Right atrium auricular region (tissue), 2 donors: ENCODE results near the gene KCP. TPM values are rescaled to one million over a fixed set of nuclear protein-coding genes. Genes with fewer than 3 reads are reported as not detected.

Experiments
- DNase-seq: peaks from one replicate; pipeline ENCODE4 v3.0.0-alpha.2; 2019; ENCODE audit warnings: low spot score
- H3K27ac ChIP-seq, 2 donors: fragments of 200-600 bp; sonication (generic); 1 replicate in 1 of 2; 2 replicates in 1 of 2; pipeline ENCODE4 v1.5.1; 2016 to 2019
- H3K27me3 ChIP-seq, 2 donors: fragments of 200-600 bp; sonication (generic); one replicate each; pipeline versions ENCODE4 v1.5.1 to v1.6.0; 2017 to 2019
- H3K36me3 ChIP-seq: fragments of 200-600 bp; sonication (generic); one replicate; pipeline ENCODE4 v1.5.1; 2016
- H3K4me1 ChIP-seq, 2 donors: fragments of 200-600 bp; sonication (generic); one replicate each; pipeline versions ENCODE4 v1.5.1 to v1.6.0; 2017 to 2019
- H3K4me3 ChIP-seq, 2 donors: fragments of 200-600 bp; sonication (generic); 1 replicate in 1 of 2; 2 replicates in 1 of 2; pipeline ENCODE4 v1.5.1; 2017 to 2019; ENCODE audit warnings: mild to moderate bottlenecking in 1 of 2, moderate library complexity in 1 of 2
- H3K9me3 ChIP-seq, 2 donors: fragments of 200-600 bp; sonication (generic); one replicate each; pipeline ENCODE4 v1.5.1; 2019
- CTCF ChIP-seq, 2 donors: fragments of 200-600 bp; sonication (generic); IDR thresholded peaks; one replicate each; pipeline ENCODE4 v1.5.1; 2019; ENCODE audit warnings: antibody characterized with exemption in 2 of 2
- total RNA-seq, 2 donors: library from RNA; depleted of rRNA; stranded (reverse); fragments of >200 nt; gene quantifications; one replicate each; pipeline ENCODE4 v1.1.0, GENCODE V29; 2016

The KCP gene
- total RNA-seq, 2 donors from 2014 or later: not detected

- no peaks in the 10 kb centered on the region for H3K9me3 ChIP-seq
- H3K27me3 ChIP-seq: no peaks in the 10 kb centered on the region
- no peak for DNase-seq
- no peak for TF ChIP-seq CTCF (IDR thresholded peaks at IDR 0.05)
- no peak overlapping the region for H3K4me3 ChIP-seq
- peaks cover 0 to 9% of the 10 kb centered on the region in 2 donors for H3K4me1 ChIP-seq
- no peak overlapping the region for H3K27ac ChIP-seq
- no peaks in the 10 kb centered on the region for H3K36me3 ChIP-seq
These were observed 25.7 kb downstream of the KCP start for GRCh38 chr7:128884561-128885369.

- H3K4me1 ChIP-seq: peaks cover 0 to 10% of the 10 kb centered on the region in 2 donors
- H3K27me3 ChIP-seq: no peaks in the 10 kb centered on the region
- DNase-seq: peak; percentile 85
- no peak overlapping the region for H3K4me3 ChIP-seq
- peak; percentile 92 to 94 for TF ChIP-seq CTCF (IDR thresholded peaks at IDR 0.05)
- H3K36me3 ChIP-seq: no peaks in the 10 kb centered on the region
- H3K27ac ChIP-seq: no peak overlapping the region
- no peaks in the 10 kb centered on the region for H3K9me3 ChIP-seq
These were observed 26.7 kb downstream of the KCP start for GRCh38 chr7:128883622-128884448.

- Histone ChIP-seq H3K27me3 (no peaks in the 10 kb centered on the region), H3K27ac (no peak overlapping the region), H3K4me3 (no peak overlapping the region), H3K36me3 (no peaks in the 10 kb centered on the region), H3K9me3 (no peaks in the 10 kb centered on the region), H3K4me1 (peaks cover 0 to 10% of the 10 kb centered on the region in 2 donors)
- DNase-seq: no peak
- no peak for TF ChIP-seq CTCF (IDR thresholded peaks at IDR 0.05)
These were observed 28.4 kb downstream of the KCP start for GRCh38 chr7:128882134-128882533.

GRCh38 chr7:128881458-128882125 is 28.9 kb downstream of the KCP start:
- Histone ChIP-seq H3K27me3 (no peaks in the 10 kb centered on the region), H3K9me3 (no peaks in the 10 kb centered on the region), H3K36me3 (no peaks in the 10 kb centered on the region), H3K4me3 (no peak overlapping the region), H3K4me1 (peaks cover 0 to 10% of the 10 kb centered on the region in 2 donors), H3K27ac (no peak overlapping the region)
- no peak for DNase-seq
- no peak for TF ChIP-seq CTCF (IDR thresholded peaks at IDR 0.05)

GRCh38 chr7:128880791-128881457 is 29.6 kb downstream of the KCP start:
- H3K36me3 ChIP-seq: no peaks in the 10 kb centered on the region
- H3K4me1 ChIP-seq: peaks cover 0 to 10% of the 10 kb centered on the region in 2 donors
- TF ChIP-seq CTCF (IDR thresholded peaks at IDR 0.05): no peak
- no peak for DNase-seq
- H3K27ac ChIP-seq: no peak overlapping the region
- H3K9me3 ChIP-seq: no peaks in the 10 kb centered on the region
- H3K4me3 ChIP-seq: no peak overlapping the region
- no peaks in the 10 kb centered on the region for H3K27me3 ChIP-seq
